HG02870 (cell line): ENCODE measurements around the gene ALKBH5.

Source experiments
- ATAC-seq: cut with Tn5 transposase; IDR thresholded peaks from one replicate; pipeline ENCODE4 v1.9.1; 2021; ENCODE audit warnings: mild to moderate bottlenecking, moderate library complexity; ENCODE audit not compliant: unreplicated experiment

Gene ALKBH5

DNA sequence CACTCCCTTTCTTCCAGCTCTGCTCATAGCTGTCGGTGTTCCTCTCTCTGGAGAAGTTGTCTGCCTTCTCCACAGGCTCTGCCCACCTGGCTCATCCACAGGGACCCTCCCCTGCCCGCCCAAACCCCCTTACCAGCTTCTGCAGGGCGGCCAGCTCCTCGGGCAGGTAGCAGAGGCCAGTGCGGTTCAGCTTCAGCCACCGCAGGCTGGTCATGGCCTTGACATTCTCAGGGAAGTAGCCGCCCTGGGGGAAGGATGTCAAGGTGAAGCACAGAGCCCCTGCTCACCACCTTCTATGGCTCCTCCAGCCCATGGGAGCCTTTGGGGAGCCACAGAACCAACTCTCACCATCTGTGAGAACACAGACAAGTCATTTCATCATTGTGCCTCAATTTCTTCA is 73.1 kb downstream of the ALKBH5 start:
- ATAC-seq, result no peak

GRCh38 chr17:18257268-18257981 is 73.8 kb downstream of the ALKBH5 start:
- ATAC-seq, result no peak

DNA sequence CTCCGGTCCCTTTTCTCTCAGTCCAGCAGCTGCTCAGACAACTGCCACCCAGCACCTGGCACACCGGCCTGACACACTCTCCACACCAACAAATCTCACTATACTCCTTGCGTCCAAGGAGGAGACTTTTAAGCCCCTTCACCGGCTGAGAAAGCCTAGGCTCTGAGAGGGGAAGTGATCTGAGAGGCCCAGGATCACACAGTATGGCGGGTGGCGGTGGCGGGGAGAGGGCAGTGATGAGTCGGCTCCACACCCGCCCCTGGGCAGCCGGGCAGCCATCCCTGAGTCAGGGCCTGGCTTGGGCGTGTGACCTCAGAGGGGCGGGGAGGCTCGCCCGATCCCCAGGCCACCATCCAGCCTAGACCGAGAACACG is 74.3 kb downstream of the ALKBH5 start:
- ATAC-seq, result no peak

GRCh38 chr17:18258356-18259038 is 74.9 kb downstream of the ALKBH5 start, which contains the start of gene FLII:
Gene FLII, minus strand, starts transcription at chr17:18258738. Its CDS starts 48 bp downstream, at chr17:18258690.
- ATAC-seq, result no peak
